CD4-positive, alpha-beta memory T cell (primary cell): ENCODE data around the gene SCN11A. TPM values are rescaled to one million over a fixed set of nuclear protein-coding genes. Genes with fewer than 3 reads are reported as not detected.
A peak's percentile ranks its signal among the peaks of the same experiment; 100 is the strongest.

Experiments
- CTCF ChIA-PET: fragments of 350-600 bp; sonication (Branson Sonifier 250); formaldehyde crosslinking; loops from one replicate; lab custom pipeline; 2021; ENCODE audit warnings: inconsistent platforms; ENCODE audit not compliant: partially characterized antibody; lab: Charles Lee
- POLR2A ChIA-PET: fragments of 350-600 bp; sonication (Branson Sonifier 250); formaldehyde crosslinking; loops from one replicate; lab custom pipeline; 2021; ENCODE audit not compliant: partially characterized antibody; lab: Charles Lee
- DNase-seq, 5 donors: peaks; one replicate each; pipeline versions ENCODE4 v3.0.0 to v3.0.0-alpha.2; 2020 to 2022; ENCODE audit warnings: mixed read lengths in 1 of 5
- H3K27ac ChIP-seq: one replicate; pipeline ENCODE4 v1.7.0; 2013; ENCODE audit warnings: low read depth, low read length
- H3K27me3 ChIP-seq: 2 replicates; pipeline ENCODE4 v1.7.0; 2013; ENCODE audit warnings: mild to moderate bottlenecking, low read length, moderate library complexity; ENCODE audit not compliant: insufficient read depth
- H3K36me3 ChIP-seq: 2 replicates; pipeline ENCODE4 v1.7.0; 2013; ENCODE audit warnings: mild to moderate bottlenecking, low read length, moderate library complexity; ENCODE audit not compliant: insufficient read depth
- H3K4me1 ChIP-seq: 2 replicates; pipeline ENCODE4 v1.7.0; 2013; ENCODE audit warnings: mild to moderate bottlenecking, low read length, moderate library complexity; ENCODE audit not compliant: insufficient read depth
- H3K4me3 ChIP-seq, 2 donors: one replicate each; pipeline ENCODE4 v1.7.0; 2013; ENCODE audit warnings: low read length in 2 of 2, mild to moderate bottlenecking in 1 of 2
- H3K9me3 ChIP-seq, 2 donors: one replicate each; pipeline ENCODE4 v1.7.0; 2013; ENCODE audit warnings: low read length in 2 of 2, control low read depth in 1 of 2; ENCODE audit not compliant: control insufficient read depth in 1 of 2
- H3K27ac Mint-ChIP-seq, 7 donors: one replicate each; pipeline ENCODE4 v1.8.0; 2020 to 2021; ENCODE audit warnings: mixed read lengths in 7 of 7, mild to moderate bottlenecking in 6 of 7, inconsistent platforms in 3 of 7, moderate library complexity in 3 of 7
- H3K27me3 Mint-ChIP-seq, 2 donors: one replicate each; pipeline ENCODE4 v1.8.0; 2020 to 2021; ENCODE audit warnings: mixed read lengths in 2 of 2
- H3K36me3 Mint-ChIP-seq, 2 donors: one replicate each; pipeline ENCODE4 v1.8.0; 2020 to 2021; ENCODE audit warnings: mixed read lengths in 2 of 2, inconsistent platforms in 1 of 2, mild to moderate bottlenecking in 1 of 2
- H3K4me1 Mint-ChIP-seq, 4 donors: one replicate each; pipeline ENCODE4 v1.8.0; 2020 to 2021; ENCODE audit warnings: mixed read lengths in 4 of 4, mild to moderate bottlenecking in 1 of 4
- H3K4me3 Mint-ChIP-seq, 8 donors: one replicate each; pipeline ENCODE4 v1.8.0; 2020 to 2021; ENCODE audit warnings: mixed read lengths in 8 of 8, mild to moderate bottlenecking in 7 of 8, moderate library complexity in 6 of 8, inconsistent platforms in 3 of 8
- H3K9me3 Mint-ChIP-seq, 8 donors: one replicate each; pipeline ENCODE4 v1.8.0; 2020 to 2021; ENCODE audit warnings: mixed read lengths in 8 of 8, mild to moderate bottlenecking in 5 of 8, inconsistent platforms in 3 of 8, moderate library complexity in 1 of 8
- intact Hi-C: fragments of 100-400 bp; cut with micrococcal nuclease; formaldehyde crosslinking; loops from one replicate; pipeline ENCODE4 v1.15.1; 2023
- polyA plus RNA-seq, 2 donors: library from polyadenylated mRNA; unstranded; fragments of 300-500 nt; fragmentation: Illumina TruSeq; gene quantifications; one replicate each; pipeline ENCODE4 v1.2.3, GENCODE V29; 2021
- total RNA-seq, 2 experiments: library from RNA; stranded (reverse); gene quantifications; one replicate each; pipeline ENCODE4 v1.2.3, GENCODE V29; 2021

SCN11A gene
- total and polyA plus RNA-seq, 4 experiments from 2014 or later, result 0.08 to 0.15 TPM; not detected in 2

DNA sequence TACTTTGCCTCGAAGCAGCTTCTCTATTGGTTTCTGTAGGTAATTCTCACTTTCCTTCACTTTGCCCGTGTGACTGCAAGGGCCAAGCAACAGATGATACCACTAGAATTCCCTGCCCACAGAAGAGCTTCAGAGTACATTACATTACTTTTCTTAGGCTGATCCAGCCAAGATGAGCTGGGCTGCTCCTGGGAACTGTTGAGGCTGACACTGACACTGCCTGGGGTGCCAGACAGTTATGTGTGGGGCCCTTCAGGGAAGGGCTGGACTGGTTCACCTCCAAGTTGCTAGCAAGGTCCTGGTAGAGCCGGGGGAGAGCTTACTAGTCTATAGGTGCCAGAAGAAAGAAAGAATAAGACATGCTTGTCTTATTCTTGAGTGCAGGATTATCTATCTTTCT lies 36.7 kb upstream of the SCN11A start:
- intact Hi-C loops, result no loop called here

DNA sequence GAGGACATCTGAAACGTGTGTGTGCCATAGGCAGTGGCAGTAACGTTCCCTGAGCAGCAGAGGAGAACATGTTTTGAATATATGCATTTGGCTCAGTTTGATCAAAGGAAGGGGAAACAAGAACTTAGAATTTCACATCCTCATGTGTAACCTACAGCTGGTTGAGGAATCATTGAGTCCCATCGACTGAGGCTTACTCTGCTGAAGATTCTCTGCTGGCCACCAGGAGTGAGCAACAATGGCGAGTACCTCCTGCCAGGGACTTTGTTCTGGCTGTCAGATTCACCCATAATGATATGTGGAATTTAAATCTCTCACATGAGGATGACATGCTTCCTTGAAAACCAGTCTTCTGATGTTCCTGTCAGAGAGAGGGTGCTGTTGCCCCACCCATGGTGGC lies 34.4 kb upstream of the SCN11A start:
- no peaks in the 10 kb centered on the region for H3K27me3 Mint-ChIP-seq
- Histone ChIP-seq H3K27ac (no peak overlapping the region), H3K36me3 (peaks cover 46% of the 10 kb centered on the region), H3K9me3 (no peaks in the 10 kb centered on the region), H3K4me3 (no peak overlapping the region), H3K27me3 (no peaks in the 10 kb centered on the region), H3K4me1 (no peaks in the 10 kb centered on the region)
- ChIA-PET POLR2A (no interaction called here), CTCF (interaction anchor here (1.4 to 2.1 kb wide), 4 partner anchors 18 to 207 kb away, joined by 5 to 8 read pairs (median 6); no protein-coding TSS in a partner anchor)
- no peaks in the 10 kb centered on the region for H3K9me3 Mint-ChIP-seq
- peaks cover 0 to 2% (median under 1%) of the 10 kb centered on the region in 4 donors for H3K4me1 Mint-ChIP-seq
- peaks cover 47 to 82% of the 10 kb centered on the region in 2 donors for H3K36me3 Mint-ChIP-seq
- no peak for DNase-seq
- no peak overlapping the region for H3K4me3 Mint-ChIP-seq
- peak overlapping the region in 1 of 7 donors; percentile 28 for H3K27ac Mint-ChIP-seq
- intact Hi-C loops, result no loop called here

More for the DNA sequence above, 36.7 kb upstream of the SCN11A start:
- Histone ChIP-seq H3K27ac (no peak overlapping the region), H3K9me3 (no peaks in the 10 kb centered on the region), H3K27me3 (no peaks in the 10 kb centered on the region), H3K4me3 (no peak overlapping the region), H3K36me3 (peaks cover 51% of the 10 kb centered on the region), H3K4me1 (no peaks in the 10 kb centered on the region)
- Mint-ChIP-seq H3K27me3 (no peaks in the 10 kb centered on the region), H3K4me3 (no peak overlapping the region), H3K36me3 (peaks cover 32 to 85% of the 10 kb centered on the region in 2 donors), H3K9me3 (peaks cover 0 to 3% (median 0%) of the 10 kb centered on the region in 8 donors), H3K4me1 (no peaks in the 10 kb centered on the region), H3K27ac (peak overlapping the region in 3 of 7 donors; percentile 46 to 74 (median 70))
- ChIA-PET POLR2A (interaction anchor here (0.9 kb wide), 1 partner anchor 18 kb away, joined by 3 read pairs; no protein-coding TSS in a partner anchor), CTCF (interaction anchor here (1.4 to 7.0 kb wide), 2 partner anchors 199 to 204 kb away, joined by 5 to 35 read pairs; no protein-coding TSS in a partner anchor)
- no peak for DNase-seq

DNA sequence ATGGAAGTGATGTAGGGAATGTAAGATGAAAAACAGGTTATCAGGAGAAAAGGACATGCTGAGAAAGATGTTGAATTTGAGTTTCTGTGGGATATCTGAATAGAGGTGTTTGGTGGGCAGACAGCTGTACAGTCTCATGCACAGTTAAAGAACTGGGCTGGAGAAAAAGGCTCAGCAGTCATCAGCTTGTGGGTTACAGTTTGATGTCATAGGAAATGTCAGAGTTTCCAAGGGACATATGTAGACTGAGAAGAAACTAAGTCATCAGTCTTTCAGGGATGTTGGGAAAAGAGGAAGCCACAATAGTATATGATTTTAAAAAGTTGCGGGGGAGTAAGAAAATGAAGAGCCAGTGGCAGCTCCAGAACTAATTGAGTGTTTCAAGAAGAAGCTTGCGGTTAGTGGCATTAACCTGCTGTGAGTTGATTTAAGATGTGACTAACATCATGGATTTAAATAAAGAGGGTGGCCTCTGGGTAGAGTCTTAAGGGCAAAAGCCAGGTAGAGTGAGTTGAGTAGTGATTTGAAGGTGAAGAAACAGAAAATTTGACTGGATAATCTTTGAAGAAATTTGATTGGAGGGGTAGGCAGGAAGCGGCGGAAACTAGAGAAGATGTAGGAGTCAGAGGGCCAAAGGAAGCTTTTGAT lies 31.0 kb upstream of the SCN11A start:
- no peak for DNase-seq
- H3K27me3 Mint-ChIP-seq, result no peaks in the 10 kb centered on the region
- intact Hi-C loops, result no loop called here
- H3K36me3 Mint-ChIP-seq, result peaks cover 50 to 72% of the 10 kb centered on the region in 2 donors
- peak overlapping the region in 5 of 7 donors; percentile 23 to 79 (median 57) for H3K27ac Mint-ChIP-seq
- H3K27ac ChIP-seq, result no peak overlapping the region
- H3K4me1 Mint-ChIP-seq, result peaks cover 0 to 9% (median 6%) of the 10 kb centered on the region in 4 donors
- no peaks in the 10 kb centered on the region for H3K4me1 ChIP-seq
- ChIA-PET POLR2A (no interaction called here), CTCF (interaction anchor here (1.9 kb wide), 1 partner anchor 207 kb away, joined by 5 read pairs; no protein-coding TSS in a partner anchor)
- no peak overlapping the region for H3K4me3 Mint-ChIP-seq
- H3K4me3 ChIP-seq, result no peak overlapping the region
- H3K9me3 ChIP-seq, result no peaks in the 10 kb centered on the region
- H3K36me3 ChIP-seq, result peaks cover 26% of the 10 kb centered on the region
- no peaks in the 10 kb centered on the region for H3K27me3 ChIP-seq
- H3K9me3 Mint-ChIP-seq, result no peaks in the 10 kb centered on the region

GRCh38 chr3:39080026-39080425 lies 28.3 kb upstream of the SCN11A start:
- Histone ChIP-seq H3K27me3 (no peaks in the 10 kb centered on the region), H3K4me3 (no peak overlapping the region), H3K9me3 (no peaks in the 10 kb centered on the region), H3K27ac (no peak overlapping the region), H3K36me3 (peaks cover 26% of the 10 kb centered on the region), H3K4me1 (no peaks in the 10 kb centered on the region)
- intact Hi-C loops, result no loop called here
- peaks cover 0 to 11% (median 6%) of the 10 kb centered on the region in 4 donors for H3K4me1 Mint-ChIP-seq
- H3K4me3 Mint-ChIP-seq, result no peak overlapping the region
- ChIA-PET CTCF (interaction anchor here (0.7 to 2.6 kb wide), 4 partner anchors 35 to 298 kb away, joined by 3 to 10 read pairs (median 6); no protein-coding TSS in a partner anchor), POLR2A (no interaction called here)
- DNase-seq, result no peak
- H3K27me3 Mint-ChIP-seq, result no peaks in the 10 kb centered on the region
- H3K9me3 Mint-ChIP-seq, result no peaks in the 10 kb centered on the region
- peak overlapping the region in 4 of 7 donors; percentile 26 to 59 (median 52) for H3K27ac Mint-ChIP-seq
- H3K36me3 Mint-ChIP-seq, result peaks cover 65 to 72% of the 10 kb centered on the region in 2 donors

GRCh38 chr3:39079530-39079929 lies 27.8 kb upstream of the SCN11A start:
- H3K4me3 Mint-ChIP-seq, result no peak overlapping the region
- H3K27me3 Mint-ChIP-seq, result no peaks in the 10 kb centered on the region
- H3K36me3 Mint-ChIP-seq, result peaks cover 68 to 74% of the 10 kb centered on the region in 2 donors
- intact Hi-C loops, result no loop called here
- Histone ChIP-seq H3K4me1 (no peaks in the 10 kb centered on the region), H3K27ac (no peak overlapping the region), H3K36me3 (peaks cover 31% of the 10 kb centered on the region), H3K27me3 (no peaks in the 10 kb centered on the region), H3K9me3 (no peaks in the 10 kb centered on the region), H3K4me3 (no peak overlapping the region)
- peaks cover 0 to 13% (median 6%) of the 10 kb centered on the region in 4 donors for H3K4me1 Mint-ChIP-seq
- CTCF ChIA-PET, result interaction anchor here (0.7 to 2.6 kb wide), 4 partner anchors 34 to 299 kb away, joined by 3 to 10 read pairs (median 6); no protein-coding TSS in a partner anchor
- peak overlapping the region in 1 of 7 donors; percentile 19 for H3K27ac Mint-ChIP-seq
- POLR2A ChIA-PET, result no interaction called here
- DNase-seq, result no peak
- no peaks in the 10 kb centered on the region for H3K9me3 Mint-ChIP-seq

- Histone ChIP-seq H3K27ac (no peak overlapping the region), H3K27me3 (no peaks in the 10 kb centered on the region), H3K4me3 (no peak overlapping the region), H3K36me3 (peaks cover 66% of the 10 kb centered on the region), H3K4me1 (no peaks in the 10 kb centered on the region), H3K9me3 (no peaks in the 10 kb centered on the region)
- CTCF ChIA-PET, result no interaction called here
- intact Hi-C loops, result no loop called here
- Mint-ChIP-seq H3K27ac (peak overlapping the region in 2 of 7 donors; percentile 57 to 59), H3K4me1 (peaks cover 0 to 11% (median 5%) of the 10 kb centered on the region in 4 donors), H3K36me3 (peaks cover 67 to 82% of the 10 kb centered on the region in 2 donors), H3K4me3 (no peak overlapping the region), H3K9me3 (no peaks in the 10 kb centered on the region), H3K27me3 (no peaks in the 10 kb centered on the region)
- POLR2A ChIA-PET, result no interaction called here
- DNase-seq, result no peak
Observed at GRCh38 chr3:39075910-39076309, 24.2 kb upstream of the SCN11A start.

DNA sequence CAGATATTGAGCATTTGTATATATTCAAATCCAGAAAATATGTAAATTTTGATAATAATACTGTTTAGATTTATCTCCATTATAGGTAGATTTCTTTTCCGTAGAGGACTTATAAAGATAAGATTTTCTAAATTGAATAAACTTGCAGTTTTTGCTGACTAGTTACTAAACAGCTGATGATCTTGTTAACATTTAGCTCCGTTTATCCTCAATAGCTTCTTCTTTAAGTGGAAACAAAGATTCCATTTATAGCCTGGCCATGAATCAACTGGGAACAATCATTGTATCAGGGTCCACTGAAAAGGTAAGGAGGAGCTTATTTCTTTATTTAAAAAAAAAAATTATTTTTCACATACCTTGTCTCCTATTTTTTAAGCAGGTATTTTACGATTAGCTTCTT lies 16.8 kb upstream of the SCN11A start:
- peaks cover 65 to 77% of the 10 kb centered on the region in 2 donors for H3K36me3 Mint-ChIP-seq
- no peaks in the 10 kb centered on the region for H3K9me3 Mint-ChIP-seq
- Histone ChIP-seq H3K27me3 (no peaks in the 10 kb centered on the region), H3K9me3 (no peaks in the 10 kb centered on the region), H3K27ac (no peak overlapping the region), H3K4me1 (no peaks in the 10 kb centered on the region), H3K36me3 (peaks cover 63% of the 10 kb centered on the region), H3K4me3 (no peak overlapping the region)
- no peak overlapping the region for H3K4me3 Mint-ChIP-seq
- ChIA-PET CTCF (interaction anchor here (0.9 to 1.8 kb wide), 3 partner anchors 18 to 309 kb away, joined by 3 to 7 read pairs (median 3); no protein-coding TSS in a partner anchor), POLR2A (no interaction called here)
- intact Hi-C loops, result no loop called here
- H3K4me1 Mint-ChIP-seq, result peaks cover 7 to 12% (median 8%) of the 10 kb centered on the region in 4 donors
- no peaks in the 10 kb centered on the region for H3K27me3 Mint-ChIP-seq
- no peak overlapping the region for H3K27ac Mint-ChIP-seq
- DNase-seq, result no peak
